K562 (cell line): Measurements from ENCODE around the gene SELENOI. TPM values are rescaled to one million over a fixed set of nuclear protein-coding genes. Genes with fewer than 3 reads are reported as not detected.

Source experiments
- ATAC-seq: fragments of 200-7000 bp; cut with Tn5 transposase; 3 replicates; pipeline ENCODE4 v1.9.1; 2020; ENCODE audit warnings: moderate library complexity
- BruUV-seq: library from RNA; stranded (reverse); fragments of 400-500 nt; replicated peaks from 2 replicates; lab custom pipeline; 2021; lab: Mats Ljungman, UMichigan
- CTCF ChIA-PET: fragments of 300-600 bp; formaldehyde crosslinking; extraction: SDS; loops from one replicate; lab custom pipeline; 2021; ENCODE audit warnings: low intra/inter-chr PET ratio; lab: Yijun Ruan, JAX
- POLR2A ChIA-PET: fragments of 300-600, 350-650 bp; sonication (Branson Sonifier 250); formaldehyde crosslinking; extraction: SDS; loops from one replicate; lab custom pipeline; 2021; ENCODE audit warnings: antibody characterized with exemption, inconsistent platforms; lab: Yijun Ruan, JAX
- DNase-seq, 4 experiments: peaks; one replicate each; pipeline versions ENCODE4 v3.0.0 to v3.0.0-alpha.2; 2011 to 2018; ENCODE audit warnings: low spot score in 3 of 4, mixed read lengths in 3 of 4; ENCODE audit errors: extremely low read depth in 1 of 4
- FAIRE-seq: peaks from 2 replicates; lab custom pipeline; 2011; peaks lifted over from hg19 to GRCh38; lab: Jason Lieb, UNC
- H2AFZ ChIP-seq: 2 replicates; pipeline ENCODE4 v1.6.0; 2011; ENCODE audit warnings: low read depth, low read length, control low read depth, inconsistent platforms
- H3K27ac ChIP-seq: fragments of 200-600 bp; 3 replicates; pipeline ENCODE4 v1.8.0; 2011; ENCODE audit warnings: low read depth, mild to moderate bottlenecking, control low read depth, inconsistent platforms, low read length, moderate library complexity, mixed read lengths; ENCODE audit errors: extremely low read depth
- H3K27me3 ChIP-seq, 2 experiments: fragments of 300-600 bp in 1 of 2; 2 replicates in 1 of 2; 3 replicates in 1 of 2; pipeline versions ENCODE4 v1.6.0 to v1.8.0; 2011; ENCODE audit warnings: inconsistent platforms in 2 of 2, low read length in 2 of 2, mild to moderate bottlenecking in 1 of 2, mixed read lengths in 1 of 2, moderate library complexity in 1 of 2; ENCODE audit not compliant: control insufficient read depth in 2 of 2, insufficient read depth in 2 of 2
- H3K36me3 ChIP-seq: fragments of 300-600 bp; 3 replicates; pipeline ENCODE4 v1.8.0; 2011; ENCODE audit warnings: mild to moderate bottlenecking, low read length, inconsistent platforms; ENCODE audit not compliant: control insufficient read depth, insufficient read depth
- H3K4me1 ChIP-seq, 2 experiments: fragments of 200-600 bp in 1 of 2; replicated peaks in 1 of 2; 2 replicates in 1 of 2; 3 replicates in 1 of 2; pipeline versions ENCODE4 v1.5.1 to v1.8.0; 2011; ENCODE audit warnings: inconsistent platforms in 2 of 2, low read length in 2 of 2, mild to moderate bottlenecking in 1 of 2, mixed read lengths in 1 of 2, moderate library complexity in 1 of 2; ENCODE audit not compliant: control insufficient read depth in 2 of 2, insufficient read depth in 2 of 2
- H3K4me2 ChIP-seq: 2 replicates; pipeline ENCODE4 v1.6.1; 2011; ENCODE audit warnings: low read length, control low read depth, inconsistent platforms, mixed read lengths; ENCODE audit not compliant: insufficient read depth
- H3K4me3 ChIP-seq: fragments of 200-600 bp; sonication (generic), shearing (Covaris generic); 2 replicates; pipeline ENCODE4 v1.5.1; 2016; ENCODE audit warnings: control low read depth, inconsistent platforms
- H3K79me2 ChIP-seq: fragments of 200-600 bp; 3 replicates; pipeline ENCODE4 v1.8.0; 2011; ENCODE audit warnings: low read length, inconsistent platforms; ENCODE audit not compliant: control insufficient read depth, insufficient read depth
- H3K9ac ChIP-seq, 2 experiments: 2 replicates each; pipeline versions ENCODE4 v1.6.0 to v1.6.1; 2011; ENCODE audit warnings: low read depth in 2 of 2, low read length in 2 of 2, control low read depth in 1 of 2, inconsistent platforms in 1 of 2, mild to moderate bottlenecking in 1 of 2, mixed read lengths in 1 of 2; ENCODE audit not compliant: insufficient read depth in 1 of 2
- H3K9me1 ChIP-seq: one replicate; pipeline ENCODE4 v1.6.0; 2011; ENCODE audit warnings: inconsistent platforms, mild to moderate bottlenecking, low read length, moderate library complexity; ENCODE audit not compliant: control insufficient read depth, insufficient read depth
- H3K9me3 ChIP-seq: replicated peaks from 2 replicates; pipeline ENCODE4 v1.5.1; 2011; ENCODE audit warnings: low read depth, low read length, inconsistent platforms; ENCODE audit not compliant: control insufficient read depth, insufficient read depth
- H4K20me1 ChIP-seq: replicated peaks from 2 replicates; pipeline ENCODE4 v1.6.1; 2011; ENCODE audit warnings: low read length, inconsistent platforms, mixed read lengths; ENCODE audit not compliant: control insufficient read depth, insufficient read depth
- ATF3 ChIP-seq, 2 experiments: fragments of 450-650 bp in 1 of 2; sonication (generic) in 1 of 2; formaldehyde crosslinking in 1 of 2; IDR thresholded peaks in 1 of 2; conservative IDR thresholded peaks in 1 of 2; 2 replicates each; pipeline versions ENCODE4 v1.6.1 to v1.8.1; 2016 to 2023; ENCODE audit warnings: mild to moderate bottlenecking in 2 of 2, moderate library complexity in 2 of 2, inconsistent platforms in 1 of 2, missing genetic modification reagents in 1 of 2
- CEBPG ChIP-seq, 3 experiments: fragments of 200-800 bp in 1 of 3; sonication (Bioruptor generic) in 1 of 3; sonication (generic) in 1 of 3; formaldehyde crosslinking in 1 of 3; IDR thresholded peaks in 2 of 3; conservative IDR thresholded peaks in 1 of 3; 2 replicates each; pipeline versions ENCODE4 v1.6.1 to v1.8.0; 2016 to 2022; ENCODE audit warnings: missing compliant biosample characterization in 2 of 3, missing genetic modification characterization in 2 of 3, mild to moderate bottlenecking in 1 of 3, missing genetic modification reagents in 1 of 3
- DIDO1 ChIP-seq: fragments of 450-650 bp; IDR thresholded peaks from 2 replicates; pipeline ENCODE4 v1.6.1; 2016; ENCODE audit warnings: low read depth, missing biosample characterization, missing genetic modification characterization
- ZNF512 ChIP-seq: IDR thresholded peaks from 2 replicates; pipeline ENCODE4 v1.6.1; 2016; ENCODE audit warnings: missing genetic modification characterization, missing compliant biosample characterization
- WGBS: fragments of 100-300 bp; shearing (Covaris generic); methylation state at CpG from one replicate; pipeline ENCODE4 v1.1.6; 2016; ENCODE audit warnings: low coverage, mixed read lengths; ENCODE audit not compliant: insufficient coverage; ENCODE audit errors: missing lambda C conversion rate; 5-methylcytosine and 5-hydroxymethylcytosine counted together
- in situ Hi-C: fragments of 300-500 bp; cut with MboI; formaldehyde crosslinking; loops from 4 replicates; pipeline ENCODE4 v1.15.0; 2018; ENCODE audit warnings: inconsistent platforms, mixed read lengths
- intact Hi-C: fragments of 100-400 bp; cut with micrococcal nuclease; formaldehyde crosslinking; loops from 2 replicates; pipeline ENCODE4 v1.14.2; 2022
- polyA plus RNA-seq, 8 experiments: library from polyadenylated mRNA; depleted of rRNA in 4 of 8; stranded (reverse) in 5 of 8; unstranded in 3 of 8; fragments of >200 nt; fragmentation: Nextera tagmentation in 2 of 8; fragmentation: Illumina TruSeq in 1 of 8; extraction: Ambion mirVana in 2 of 8; extraction: Trizol in 1 of 8; gene quantifications; 2 replicates each; pipeline versions ENCODE4 v1.2.1 to v1.2.3, GENCODE V29; 2011 to 2014; ENCODE audit warnings: inconsistent platforms in 1 of 8, missing spikeins in 1 of 8
- total RNA-seq, 7 experiments: library from RNA; depleted of rRNA in 6 of 7; stranded (reverse); fragments of >200 nt in 6 of 7; fragmentation: Illumina TruSeq in 2 of 7; extraction: Trizol in 2 of 7; gene quantifications; 2 replicates each; pipeline versions ENCODE4 v1.2.1 to v1.2.3, GENCODE V29; 2011 to 2021; ENCODE audit warnings: low replicate concordance in 1 of 7

Gene SELENOI
- total and polyA plus RNA-seq, 9 of the 15 experiments (the other 6 are each of a cell fraction or from before 2014, with no cell fraction given) = 9.6 to 46.9 (median 24.4) TPM

DNA sequence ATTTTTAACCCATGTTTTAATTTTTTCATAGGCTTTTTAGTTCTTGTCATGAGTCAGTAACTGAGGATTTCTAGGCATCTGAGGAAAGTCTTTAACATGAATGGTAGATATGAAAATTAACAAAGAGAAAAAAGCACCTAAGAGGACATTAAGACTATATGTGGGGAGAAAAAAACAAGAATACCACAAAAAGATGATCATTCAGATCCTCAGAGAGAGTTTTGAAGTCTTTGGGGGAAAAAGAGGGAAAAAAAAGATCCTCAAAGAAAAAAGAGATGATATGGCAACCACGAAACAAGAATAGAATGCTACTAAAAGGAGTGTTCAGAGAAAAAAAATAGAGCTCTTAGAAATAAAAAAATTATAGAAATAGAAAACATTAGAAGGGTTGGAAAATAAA lies 63.8 kb downstream of the SELENOI start:
- POLR2A ChIA-PET = interaction anchor here (1.0 to 2.5 kb wide), 4 partner anchors 11 to 53 kb away, joined by 3 to 16 read pairs (median 3); no protein-coding TSS in a partner anchor
- intact Hi-C loops = loop anchor here (5.0 kb wide), 1 partner anchor 62 kb away; the partner anchor contains the start of genes ADGRF3 and SELENOI

More for the DNA sequence above, 63.8 kb downstream of the SELENOI start:
- Histone ChIP-seq H3K4me2 (no peak overlapping the region), H3K27me3 (no peaks in the 10 kb centered on the region), H3K4me3 (no peak overlapping the region), H3K27ac (no peak overlapping the region), H3K9me3 (0 out of 2 replicates have a peak, but pooled peaks cover 4% of the 10 kb centered on the region), H3K36me3 (no peaks in the 10 kb centered on the region), H3K9ac (no peak overlapping the region), H3K9me1 (no peaks in the 10 kb centered on the region), H4K20me1 (no peaks in the 10 kb centered on the region), H2AFZ (peak overlapping the region; percentile 17; the same call in 1 of the 2 replicates), H3K4me1 (peaks cover 7 to 18% of the 10 kb centered on the region in 2 experiments; a peak in 4 of 5 replicates), H3K79me2 (no peaks in the 10 kb centered on the region)
- CTCF ChIA-PET = no interaction called here
- no peak for DNase-seq
- peak; percentile 56 for TF ChIP-seq ATF3 (IDR thresholded peaks at IDR 0.05)
- no peak for TF ChIP-seq ATF3 (CRISPR knock-in tag; conservative IDR thresholded peaks at IDR 0.05)
- TF ChIP-seq DIDO1 (tag) = no peak
- TF ChIP-seq ZNF512 = peak; percentile 91
- TF ChIP-seq CEBPG (CRISPR knock-in tag; IDR thresholded peaks at IDR 0.05) = no peak
- TF ChIP-seq CEBPG (tag; conservative IDR thresholded peaks at IDR 0.05 in 1 of 2, IDR thresholded peaks at IDR 0.05 in 1 of 2) = 0 out of 4 replicates have a peak, but pooled peaks of 1 of the 2 experiments have one; percentile 6
- no TSS peak for BruUV-seq
- ATAC-seq = no peak
- in situ Hi-C loops = no loop called here
- no peak for FAIRE-seq
- 80% methylated on average over 1 of the region's 1 CpG for WGBS
